ENCODE results near the gene C16orf87.

C16orf87 gene

GRCh38 chr16:46803373-46803772 is 27.6 kb downstream of the C16orf87 start:
- no peak for DNase-seq
- H3K36me3 ChIP-seq, result no peaks in the 10 kb centered on the region
- no peaks in the 10 kb centered on the region for H3K4me1 ChIP-seq
- no peak overlapping the region for H3K4me3 ChIP-seq
- no peaks in the 10 kb centered on the region for H3K27me3 ChIP-seq
- intact Hi-C loops (cut with DNase I; ENCODE audit: low total_unique reads), result no loop called here
- no peak for TF ChIP-seq CTCF (IDR thresholded peaks at IDR 0.05)
- no peak overlapping the region for H3K27ac ChIP-seq
- no peaks in the 10 kb centered on the region for H3K9me3 ChIP-seq

DNA sequence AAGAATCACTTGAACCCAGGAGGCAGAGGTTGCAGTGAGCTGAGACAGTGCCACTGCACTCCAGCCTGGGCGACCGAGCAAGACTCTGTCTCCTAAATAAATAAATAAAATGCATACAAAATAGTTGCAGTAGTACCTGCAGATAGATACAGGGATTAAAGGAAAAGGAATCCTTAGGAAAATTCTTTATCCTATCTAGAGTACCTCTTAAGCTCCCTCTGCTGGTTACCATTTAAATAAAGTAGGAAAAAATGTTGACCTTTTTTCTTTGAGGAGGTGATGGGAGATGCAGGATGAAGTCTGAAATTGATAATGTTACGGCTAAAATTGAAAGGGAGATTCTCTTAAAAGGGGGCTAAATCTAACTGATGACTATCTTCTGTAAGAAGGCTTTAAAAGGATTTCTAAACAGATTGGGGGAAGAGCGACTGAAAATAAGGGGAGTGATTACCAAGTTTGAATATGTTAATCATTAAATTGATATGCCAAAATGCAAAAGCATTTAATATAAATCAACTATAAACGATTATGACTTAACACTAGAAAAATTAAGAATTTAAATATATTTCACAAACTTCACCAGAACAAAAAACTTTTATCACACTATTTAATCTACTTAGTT is 29.4 kb downstream of the C16orf87 start:
- DNase-seq, result no peak
- intact Hi-C loops (cut with DNase I; ENCODE audit: low total_unique reads), result no loop called here
- H3K36me3 ChIP-seq, result peaks cover 0 to 5% (median 2%) of the 10 kb centered on the region in 3 donors
- TF ChIP-seq CTCF (IDR thresholded peaks at IDR 0.05), result peak in 1 of 2 experiments; percentile 27
- peaks cover 0 to 9% (median 0%) of the 10 kb centered on the region in 3 donors for H3K9me3 ChIP-seq
- no peaks in the 10 kb centered on the region for H3K27me3 ChIP-seq
- H3K4me3 ChIP-seq, result no peak overlapping the region
- no peak overlapping the region for H3K27ac ChIP-seq
- no peaks in the 10 kb centered on the region for H3K4me1 ChIP-seq

DNA sequence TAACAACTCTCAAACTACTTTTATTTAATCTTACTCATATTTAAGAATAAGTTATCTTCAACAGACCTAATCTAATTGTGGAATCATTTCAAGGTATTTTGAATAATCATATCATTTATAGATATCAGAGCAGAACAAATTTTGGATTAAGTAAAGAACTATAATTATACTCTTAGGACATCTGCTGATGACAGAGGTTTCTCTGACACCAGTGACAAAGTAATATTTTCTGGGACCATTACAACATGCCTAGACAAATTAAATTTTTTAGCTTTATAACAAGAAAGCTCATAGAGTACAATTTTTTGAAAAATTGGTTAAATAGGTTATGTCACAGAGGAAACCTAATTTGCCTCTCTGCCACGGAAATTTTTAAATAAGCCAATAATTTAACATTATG is 30.5 kb downstream of the C16orf87 start:
- intact Hi-C loops (cut with DNase I; ENCODE audit: low total_unique reads), result no loop called here
- no peak for TF ChIP-seq CTCF (IDR thresholded peaks at IDR 0.05)
- Histone ChIP-seq H3K4me1 (no peaks in the 10 kb centered on the region), H3K27ac (no peak overlapping the region), H3K4me3 (no peak overlapping the region), H3K9me3 (peaks cover 0 to 10% (median 0%) of the 10 kb centered on the region in 3 donors), H3K27me3 (no peaks in the 10 kb centered on the region), H3K36me3 (peaks cover 0 to 10% (median 5%) of the 10 kb centered on the region in 3 donors)
- DNase-seq, result no peak

GRCh38 chr16:46797501-46797900 is 33.5 kb downstream of the C16orf87 start:
- DNase-seq, result no peak
- intact Hi-C loops (cut with DNase I; ENCODE audit: low total_unique reads), result no loop called here
- no peak for TF ChIP-seq CTCF (IDR thresholded peaks at IDR 0.05)
- Histone ChIP-seq H3K27me3 (no peaks in the 10 kb centered on the region), H3K36me3 (peaks cover 0 to 10% (median 5%) of the 10 kb centered on the region in 3 donors), H3K4me3 (no peak overlapping the region), H3K27ac (no peak overlapping the region), H3K4me1 (no peaks in the 10 kb centered on the region), H3K9me3 (peaks cover 0 to 29% (median 4%) of the 10 kb centered on the region in 3 donors)

GRCh38 chr16:46796764-46797269 is 34.2 kb downstream of the C16orf87 start:
- DNase-seq, result no peak
- no peaks in the 10 kb centered on the region for H3K27me3 ChIP-seq
- peaks cover 0 to 29% (median 4%) of the 10 kb centered on the region in 3 donors for H3K9me3 ChIP-seq
- no peaks in the 10 kb centered on the region for H3K4me1 ChIP-seq
- H3K36me3 ChIP-seq, result peaks cover 0 to 10% (median 5%) of the 10 kb centered on the region in 3 donors
- H3K27ac ChIP-seq, result no peak overlapping the region
- intact Hi-C loops (cut with DNase I; ENCODE audit: low total_unique reads), result no loop called here
- no peak overlapping the region for H3K4me3 ChIP-seq
- TF ChIP-seq CTCF (IDR thresholded peaks at IDR 0.05), result no peak
